HK-2 (cell line): Measurements from ENCODE around the gene ANGPTL8.

Experiments
- DNase-seq: peaks from one replicate; pipeline ENCODE4 v3.0.0-alpha.2; 2018; ENCODE audit not compliant: unreplicated experiment

The ANGPTL8 gene

GRCh38 chr19:11203194-11204075 is 36.0 kb upstream of the ANGPTL8 start:
- peak; percentile 86 for DNase-seq

GRCh38 chr19:11204076-11204602 is 35.3 kb upstream of the ANGPTL8 start:
- DNase-seq = no peak

DNA sequence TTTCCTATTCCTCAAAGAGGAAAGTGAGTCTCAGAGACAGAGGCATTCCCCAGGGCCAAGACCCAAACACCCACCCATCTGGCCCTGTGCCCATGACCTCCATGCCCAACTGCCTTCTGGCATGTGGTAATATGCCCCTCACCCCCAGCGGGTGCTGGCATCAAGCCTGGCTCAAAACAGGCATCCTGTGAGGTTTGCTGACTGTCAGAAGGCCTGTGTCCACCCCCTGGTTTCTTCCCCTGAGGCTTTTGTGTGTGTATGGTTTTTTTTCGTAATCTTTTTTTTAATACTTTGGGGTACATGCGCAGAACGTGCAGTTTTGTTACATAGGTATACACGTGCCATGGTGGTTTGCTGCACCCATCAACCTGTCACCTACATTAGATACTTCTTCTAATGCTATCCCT is 34.5 kb upstream of the ANGPTL8 start:
- no peak for DNase-seq

- DNase-seq = no peak
These were observed 33.4 kb upstream of the ANGPTL8 start for GRCh38 chr19:11205939-11206570.

- DNase-seq = no peak
These were observed 30.6 kb upstream of the ANGPTL8 start for GRCh38 chr19:11208561-11209471.

- DNase-seq = no peak
These were observed 29.4 kb upstream of the ANGPTL8 start for GRCh38 chr19:11209839-11210655.

DNA sequence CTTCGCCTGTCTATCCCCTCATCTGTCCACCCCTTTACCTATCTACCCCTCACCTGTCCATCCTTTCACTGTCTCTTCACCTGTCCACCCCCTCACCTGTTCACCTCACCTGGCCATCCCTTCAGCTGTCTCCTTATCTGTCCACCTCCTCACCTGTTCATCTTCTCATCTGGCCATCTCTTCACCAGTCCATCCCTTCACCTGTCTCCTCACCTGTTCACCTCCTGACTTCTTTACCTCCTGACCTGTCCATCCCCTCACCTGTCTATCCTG is 28.8 kb upstream of the ANGPTL8 start:
- no peak for DNase-seq

- DNase-seq = no peak
These were observed 25.0 kb upstream of the ANGPTL8 start for GRCh38 chr19:11214387-11214786.

DNA sequence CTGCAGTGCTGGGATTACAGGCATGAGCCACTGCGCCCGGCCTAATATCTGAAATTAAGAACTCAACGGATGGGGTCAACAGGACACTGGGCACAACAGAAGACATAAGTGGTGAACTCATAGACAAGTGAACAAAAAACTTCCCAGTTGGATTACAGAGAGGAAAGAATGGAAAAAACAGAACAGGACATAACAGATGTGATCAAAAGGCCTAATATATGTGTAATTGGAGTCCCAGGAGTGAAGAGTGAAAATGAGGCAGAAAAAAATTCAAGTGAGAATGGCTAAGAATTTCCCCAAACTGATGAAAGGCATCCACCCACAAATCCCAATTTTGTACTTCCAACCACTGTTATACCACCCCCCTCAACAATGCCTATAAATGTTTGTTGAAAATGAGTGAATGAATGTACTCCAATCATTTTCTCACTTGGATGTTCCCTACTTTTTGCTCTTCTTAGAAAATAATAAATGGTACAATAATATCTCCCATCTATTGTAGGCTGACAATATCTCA is 18.3 kb upstream of the ANGPTL8 start:
- no peak for DNase-seq

- no peak for DNase-seq
These were observed 16.2 kb upstream of the ANGPTL8 start for GRCh38 chr19:11223200-11223599.

GRCh38 chr19:11224429-11224828 is 15.0 kb upstream of the ANGPTL8 start:
- DNase-seq = no peak

- DNase-seq = no peak
These were observed 14.2 kb upstream of the ANGPTL8 start for GRCh38 chr19:11225172-11225571.

DNA sequence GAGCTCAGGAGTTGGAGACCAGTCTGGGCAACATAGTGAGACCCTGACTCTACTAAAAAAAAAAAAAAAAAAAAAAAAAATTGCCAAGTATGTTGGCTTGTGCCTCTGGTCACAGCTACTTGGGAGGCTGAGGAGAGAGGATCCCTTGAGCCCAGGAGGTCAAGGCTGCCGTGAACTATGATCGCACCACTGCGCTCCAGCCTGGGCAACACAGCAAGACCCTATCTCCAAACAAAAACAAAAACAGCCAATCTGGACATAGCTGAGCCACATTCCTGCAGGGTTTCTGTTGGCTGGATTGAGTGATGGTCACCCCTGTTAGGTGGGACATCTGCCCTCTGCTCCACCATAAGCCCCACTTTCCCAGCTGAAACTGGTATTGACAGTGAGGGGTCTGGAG is 13.6 kb upstream of the ANGPTL8 start:
- no peak for DNase-seq

- DNase-seq = no peak
These were observed 12.7 kb upstream of the ANGPTL8 start for GRCh38 chr19:11226716-11227166.

DNA sequence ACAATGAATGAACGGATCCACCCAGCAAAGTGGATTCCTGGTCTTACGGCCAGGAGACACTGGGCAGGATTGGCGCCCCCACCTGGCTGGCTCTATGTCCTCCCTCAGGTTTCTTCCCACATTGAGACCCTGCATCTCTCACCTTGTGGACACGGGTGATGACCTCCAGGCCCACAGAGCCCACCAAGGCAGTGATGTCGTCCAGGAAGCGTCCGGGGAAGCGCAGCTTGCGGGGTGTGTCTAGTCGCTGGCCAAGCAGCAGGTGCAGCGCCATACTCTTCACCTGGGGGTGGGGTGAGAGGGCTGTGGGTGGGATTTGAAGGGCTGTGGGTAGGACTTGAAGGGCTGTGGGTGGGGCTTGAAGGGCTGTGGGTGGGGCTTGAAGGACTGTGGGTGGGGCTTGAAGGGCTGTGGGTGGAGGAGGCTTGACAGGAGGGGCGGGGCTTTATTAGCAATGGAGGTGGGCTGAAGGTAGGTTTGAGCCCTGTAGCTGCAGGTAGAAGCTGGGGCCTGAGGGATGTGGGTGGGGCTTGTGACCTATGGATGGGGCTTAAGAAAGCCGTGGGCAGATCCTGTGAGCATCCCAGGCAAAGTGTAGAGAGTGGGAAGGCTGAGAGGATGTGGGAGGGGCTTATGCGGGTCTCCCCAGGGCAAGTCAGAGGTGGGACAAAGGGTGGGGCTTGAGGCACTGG is 12.1 kb upstream of the ANGPTL8 start:
- no peak for DNase-seq

GRCh38 chr19:11230621-11231386 is 8.6 kb upstream of the ANGPTL8 start:
- DNase-seq = no peak

DNA sequence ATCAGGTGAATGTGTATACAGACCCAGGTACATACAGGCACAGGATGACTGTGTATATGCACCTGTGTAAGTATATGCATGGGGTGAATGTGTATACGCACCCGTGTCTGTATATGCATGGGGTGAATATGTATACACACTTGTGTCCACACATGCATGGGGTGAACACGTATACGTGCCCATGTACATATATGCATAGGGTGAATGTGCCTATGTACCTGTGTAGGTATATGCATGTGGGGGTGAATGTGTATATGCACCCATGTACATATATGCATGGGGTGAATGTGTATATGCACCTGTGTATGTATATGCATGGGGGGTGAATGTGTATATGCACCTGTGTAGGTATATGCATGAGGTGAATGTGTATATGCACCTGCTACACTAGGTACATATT is 6.9 kb upstream of the ANGPTL8 start:
- no peak for DNase-seq

GRCh38 chr19:11233073-11233472 is 6.3 kb upstream of the ANGPTL8 start:
- no peak for DNase-seq

GRCh38 chr19:11234486-11235075 is 4.8 kb upstream of the ANGPTL8 start:
- no peak for DNase-seq
